GM12878 (cell line): ENCODE data around the gene NSD2. TPM values are rescaled to one million over a fixed set of nuclear protein-coding genes. Genes with fewer than 3 reads are reported as not detected.
A peak's percentile ranks its signal among the peaks of the same experiment; 100 is the strongest.
"Not testable (repeated sequence)": the region's sequence is repeated elsewhere in the genome, so short reads cannot be mapped to it uniquely, and the experiment has no call there.

ENCODE experiments used
- ATAC-seq: fragments of 200-7000 bp; cut with Tn5 transposase; 3 replicates; pipeline ENCODE4 v1.9.1; 2020; ENCODE audit warnings: mild to moderate bottlenecking, moderate library complexity
- BruUV-seq: library from RNA; stranded (reverse); fragments of 400-500 nt; replicated peaks from 2 replicates; lab custom pipeline; 2021; lab: Mats Ljungman, UMichigan
- CTCF ChIA-PET: fragments of 300-600 bp; sonication (Branson Sonifier 250); formaldehyde crosslinking; extraction: SDS; loops from one replicate; lab custom pipeline; 2021; ENCODE audit warnings: inconsistent platforms; lab: Yijun Ruan, JAX
- POLR2A ChIA-PET: fragments of 350-600 bp; formaldehyde crosslinking; extraction: SDS; loops from one replicate; lab custom pipeline; 2021; ENCODE audit warnings: inconsistent platforms; lab: Charles Lee
- RAD21 ChIA-PET: fragments of 300-600 bp; sonication (Branson Sonifier 250); formaldehyde crosslinking; loops from one replicate; lab custom pipeline; 2023; ENCODE audit warnings: antibody characterized with exemption; ENCODE audit not compliant: unreplicated experiment; lab: Charles Lee
- SMC1A ChIA-PET: fragments of 300-600 bp; sonication (Branson Sonifier 250); formaldehyde crosslinking; loops from one replicate; lab custom pipeline; 2023; ENCODE audit not compliant: unreplicated experiment, uncharacterized antibody; lab: Charles Lee
- DNase-seq: peaks from one replicate; pipeline ENCODE4 v3.0.0-alpha.2; 2011; ENCODE audit warnings: low read depth, low spot score
- FAIRE-seq: peaks from 3 replicates; lab custom pipeline; 2011; peaks lifted over from hg19 to GRCh38; lab: Jason Lieb, UNC
- H2AFZ ChIP-seq: 2 replicates; pipeline ENCODE4 v1.6.0; 2011; ENCODE audit warnings: low read depth, low read length, control low read depth; ENCODE audit not compliant: control insufficient read depth
- H3K27ac ChIP-seq: 2 replicates; pipeline ENCODE4 v1.5.1; 2011; ENCODE audit warnings: control low read depth; ENCODE audit not compliant: control insufficient read depth, insufficient read depth
- H3K27me3 ChIP-seq, 2 experiments: replicated peaks in 1 of 2; 2 replicates each; pipeline versions ENCODE4 v1.6.0 to v1.6.1; 2011; ENCODE audit warnings: low read length in 1 of 2; ENCODE audit not compliant: control insufficient read depth in 2 of 2, insufficient read depth in 2 of 2
- H3K36me3 ChIP-seq, 2 experiments: 2 replicates each; pipeline ENCODE4 v1.5.1; 2011; ENCODE audit warnings: low read length in 1 of 2; ENCODE audit not compliant: control insufficient read depth in 2 of 2, insufficient read depth in 2 of 2
- H3K4me1 ChIP-seq: 2 replicates; pipeline ENCODE4 v1.6.1; 2011; ENCODE audit warnings: mild to moderate bottlenecking, low read length, moderate library complexity, mixed read lengths; ENCODE audit not compliant: control insufficient read depth, insufficient read depth
- H3K4me2 ChIP-seq: 2 replicates; pipeline ENCODE4 v1.6.0; 2011; ENCODE audit warnings: control low read depth; ENCODE audit not compliant: control insufficient read depth, insufficient read depth
- H3K4me3 ChIP-seq: fragments of 200-600 bp; sonication (generic); 2 replicates; pipeline ENCODE4 v1.5.1; 2016
- H3K79me2 ChIP-seq: 2 replicates; pipeline ENCODE4 v1.6.0; 2011; ENCODE audit warnings: low read length; ENCODE audit not compliant: control insufficient read depth, insufficient read depth
- H3K9ac ChIP-seq: 2 replicates; pipeline ENCODE4 v1.8.0; 2011; ENCODE audit warnings: low read length, control low read depth, mixed read lengths; ENCODE audit not compliant: control insufficient read depth, insufficient read depth
- H3K9me3 ChIP-seq: replicated peaks from 3 replicates; pipeline ENCODE4 v1.5.1; 2011; ENCODE audit warnings: mild to moderate bottlenecking, low read length; ENCODE audit not compliant: control insufficient read depth, insufficient read depth
- H4K20me1 ChIP-seq: 2 replicates; pipeline ENCODE4 v1.6.0; 2011; ENCODE audit not compliant: control insufficient read depth, insufficient read depth
- BCL11A ChIP-seq: IDR thresholded peaks from 2 replicates; pipeline ENCODE4 v1.6.1; 2011; ENCODE audit warnings: low read depth, low read length
- BHLHE40 ChIP-seq, 2 experiments: fragments of 450-650 bp in 1 of 2; IDR thresholded peaks; 2 replicates each; pipeline ENCODE4 v1.6.1; 2011 to 2017; ENCODE audit warnings: low read depth in 2 of 2, borderline replicate concordance in 1 of 2, improper control_type of control experiment in 1 of 2, low read length in 1 of 2, mild to moderate bottlenecking in 1 of 2
- MEF2B ChIP-seq: fragments of 450-650 bp; IDR thresholded peaks from 2 replicates; pipeline ENCODE4 v1.6.1; 2018; ENCODE audit warnings: mild to moderate bottlenecking, moderate library complexity; ENCODE audit not compliant: partially characterized antibody, poor library complexity, severe bottlenecking
- RAD21 ChIP-seq: IDR thresholded peaks from 2 replicates; pipeline ENCODE4 v1.6.1; 2011; ENCODE audit warnings: mild to moderate bottlenecking, low read depth, low read length, moderate library complexity; ENCODE audit not compliant: insufficient read depth
- SMC3 ChIP-seq: IDR thresholded peaks from 2 replicates; pipeline ENCODE4 v1.6.1; 2011; ENCODE audit warnings: low read length, improper control_type of control experiment, borderline replicate concordance
- STAT1 ChIP-seq: fragments of 450-650 bp; conservative IDR thresholded peaks from 2 replicates; pipeline ENCODE4 v1.6.1; 2014; ENCODE audit warnings: antibody characterized with exemption, mild to moderate bottlenecking
- ZBTB33 ChIP-seq: fragments of 450-650 bp; IDR thresholded peaks from 2 replicates; pipeline ENCODE4 v1.6.1; 2017; ENCODE audit warnings: mild to moderate bottlenecking
- WGBS: methylation state at CpG from one replicate; pipeline ENCODE4 v1.1.6; 2016; ENCODE audit warnings: low lambda C conversion rate; ENCODE audit not compliant: insufficient replicate concordance, insufficient coverage; ENCODE audit errors: missing lambda C conversion rate; 5-methylcytosine and 5-hydroxymethylcytosine counted together
- in situ Hi-C: fragments of 300-500 bp; cut with MboI; formaldehyde crosslinking; loops from 9 replicates; pipeline ENCODE4 v1.14.3; 2018; ENCODE audit warnings: mixed read lengths
- intact Hi-C: fragments of 100-400 bp; cut with micrococcal nuclease; formaldehyde crosslinking; loops from one replicate; pipeline ENCODE4 v1.14.2; 2022; ENCODE audit not compliant: unreplicated experiment
- polyA plus RNA-seq, 11 experiments: library from polyadenylated mRNA; depleted of rRNA in 4 of 11; unstranded in 6 of 11; stranded (reverse) in 5 of 11; fragments of >200 nt; fragmentation: Nextera tagmentation in 4 of 11; fragmentation: Illumina TruSeq in 1 of 11; extraction: Ambion mirVana in 4 of 11; extraction: Trizol in 1 of 11; gene quantifications; 1 replicate in 1 of 11; 2 replicates in 10 of 11; pipeline versions ENCODE4 v1.2.1 to v1.2.3, GENCODE V29; 2011 to 2016; ENCODE audit warnings: inconsistent platforms in 2 of 11, missing spikeins in 2 of 11, low read depth in 1 of 11
- total RNA-seq, 4 experiments: library from RNA; depleted of rRNA in 3 of 4; stranded (reverse); fragments of >200 nt in 3 of 4; fragmentation: Illumina TruSeq in 1 of 4; extraction: Trizol in 1 of 4; gene quantifications; 2 replicates each; pipeline versions ENCODE4 v1.2.1 to v1.2.3, GENCODE V29; 2013 to 2021

NSD2 gene
- total and polyA plus RNA-seq, 10 of the 15 experiments (the other 5 are each of a cell fraction or from before 2014, with no cell fraction given): 8.6 to 139 (median 67.2) TPM

- peak; percentile 64 for TF ChIP-seq RAD21
- no peak for TF ChIP-seq BHLHE40 (IDR thresholded peaks at IDR 0.05; ENCODE audit: borderline replicate concordance in 1 of 2, low read depth in 2 of 2, low read length in 1 of 2)
- no peak for TF ChIP-seq ZBTB33
- peak; percentile 28; the same call in 1 of the 2 replicates for TF ChIP-seq SMC3
- TF ChIP-seq STAT1: no peak
- no peak for TF ChIP-seq MEF2B
- no peak for TF ChIP-seq BCL11A
Observed at GRCh38 chr4:1910643-1911042, 39.5 kb downstream of the NSD2 start (continued).

- intact Hi-C loops: loop anchor here (5.0 kb wide), 1 partner anchor 276 kb away; no protein-coding TSS in a partner anchor
Observed at GRCh38 chr4:1911316-1911715, 40.1 kb downstream of the NSD2 start.

More at GRCh38 chr4:1911316-1911715, 40.1 kb downstream of the NSD2 start:
- SMC1A ChIA-PET, in situ Hi-C loops, H3K4me1 ChIP-seq, DNase-seq, FAIRE-seq, RAD21 ChIA-PET, H4K20me1 ChIP-seq, H3K27ac ChIP-seq, H3K9me3 ChIP-seq, POLR2A ChIA-PET, ATAC-seq, H3K4me3 ChIP-seq, H3K9ac ChIP-seq, H2AFZ ChIP-seq, H3K27me3 ChIP-seq, H3K4me2 ChIP-seq, BruUV-seq: not testable (repeated sequence)
- peaks cover 19 to 23% of the 10 kb centered on the region in 2 experiments for H3K36me3 ChIP-seq
- 94% methylated on average over 9 of the region's 9 CpGs for WGBS
- CTCF ChIA-PET: interaction anchor here (0.7 to 5.1 kb wide), 4 partner anchors 12 to 163 kb away, joined by 3 to 38 read pairs (median 4); no protein-coding TSS in a partner anchor
- H3K79me2 ChIP-seq: peaks cover 14% of the 10 kb centered on the region
